ENCODE results near the gene NACA.
"Not testable (repeated sequence)": the region's sequence is repeated elsewhere in the genome, so short reads cannot be mapped to it uniquely, and the experiment has no call there.

NACA gene

GRCh38 chr12:56723889-56724700, 1.0 kb downstream of the NACA start:
- DNase-seq (ENCODE audit: low read depth) = no peak

GRCh38 chr12:56723352-56723751, 1.7 kb downstream of the NACA start:
- no peak for DNase-seq (ENCODE audit: low read depth)

- no peak for DNase-seq (ENCODE audit: low read depth)
Observed at GRCh38 chr12:56722832-56723231, 2.3 kb downstream of the NACA start.

GRCh38 chr12:56721721-56722120, 3.4 kb downstream of the NACA start:
- DNase-seq (ENCODE audit: low read depth) = no peak

- no peak for DNase-seq (ENCODE audit: low read depth)
Observed at GRCh38 chr12:56721216-56721615, 3.9 kb downstream of the NACA start.

GRCh38 chr12:56720731-56721151, 4.4 kb downstream of the NACA start:
- no peak for DNase-seq (ENCODE audit: low read depth)

GRCh38 chr12:56719056-56719455, 6.0 kb downstream of the NACA start:
- no peak for DNase-seq (ENCODE audit: low read depth)

GRCh38 chr12:56718636-56719035, 6.5 kb downstream of the NACA start:
- no peak for DNase-seq (ENCODE audit: low read depth)

- DNase-seq (ENCODE audit: low read depth) = no peak
Observed at GRCh38 chr12:56718149-56718548, 7.0 kb downstream of the NACA start.

- DNase-seq (ENCODE audit: low read depth) = no peak
Observed at GRCh38 chr12:56716933-56717880, 7.9 kb downstream of the NACA start.

- no peak for DNase-seq (ENCODE audit: low read depth)
Observed at GRCh38 chr12:56716458-56716857, 8.6 kb downstream of the NACA start.

- no peak for DNase-seq (ENCODE audit: low read depth)
Observed at GRCh38 chr12:56715798-56716197, 9.3 kb downstream of the NACA start.

GRCh38 chr12:56714431-56714929, 10.6 kb downstream of the NACA start:
- no peak for DNase-seq (ENCODE audit: low read depth)

- DNase-seq (ENCODE audit: low read depth) = no peak
Observed at GRCh38 chr12:56713345-56713744, 11.8 kb downstream of the NACA start.

- DNase-seq (ENCODE audit: low read depth) = no peak
Observed at GRCh38 chr12:56709759-56710376, 15.2 kb downstream of the NACA start.

- not testable (repeated sequence) for DNase-seq (ENCODE audit: low read depth)
Observed at GRCh38 chr12:56704522-56704921, 20.6 kb downstream of the NACA start.

GRCh38 chr12:56699020-56699661, 26.0 kb downstream of the NACA start:
- no peak for DNase-seq (ENCODE audit: low read depth)

GRCh38 chr12:56695327-56696101, 29.6 kb downstream of the NACA start:
- no peak for DNase-seq (ENCODE audit: low read depth)

- DNase-seq (ENCODE audit: low read depth) = no peak
Observed at GRCh38 chr12:56694161-56694560, 30.9 kb downstream of the NACA start.

- DNase-seq (ENCODE audit: low read depth) = no peak
Observed at GRCh38 chr12:56688846-56689109, 36.3 kb downstream of the NACA start.

GRCh38 chr12:56688129-56688845, 36.8 kb downstream of the NACA start, which contains the start of gene PTGES3:
Gene PTGES3, minus strand, starts transcription at chr12:56688284. Its CDS starts 285 bp downstream, at chr12:56687999.
- DNase-seq (ENCODE audit: low read depth) = peak; percentile 97
